Naive thymus-derived CD4-positive, alpha-beta T cell (primary cell): ENCODE results near the gene DENND1A. TPM values are rescaled to one million over a fixed set of nuclear protein-coding genes. Genes with fewer than 3 reads are reported as not detected.

Source experiments
- ATAC-seq: fragments of 150-1000 bp; cut with Tn5 transposase; 2 replicates; pipeline ENCODE4 v1.10.0; 2021; ENCODE audit warnings: mild to moderate bottlenecking, moderate library complexity
- CTCF ChIA-PET: fragments of 350-600 bp; sonication (Branson Sonifier 250); formaldehyde crosslinking; loops from one replicate; lab custom pipeline; 2021; ENCODE audit warnings: antibody characterized with exemption; lab: Charles Lee
- POLR2A ChIA-PET: fragments of 350-600 bp; sonication (Branson Sonifier 250); formaldehyde crosslinking; loops from one replicate; lab custom pipeline; 2021; ENCODE audit warnings: antibody characterized with exemption, inconsistent platforms; lab: Charles Lee
- DNase-seq, 9 donors: peaks; one replicate each; pipeline versions ENCODE4 v3.0.0 to v3.0.0-alpha.2; 2020 to 2022; ENCODE audit warnings: mixed read lengths in 1 of 9
- H3K27ac ChIP-seq: one replicate; pipeline ENCODE4 v1.7.0; 2013; ENCODE audit warnings: mild to moderate bottlenecking, low read depth, low read length, moderate library complexity
- H3K27me3 ChIP-seq, 2 donors: one replicate each; pipeline ENCODE4 v1.7.0; 2013; ENCODE audit warnings: low read length in 2 of 2, mild to moderate bottlenecking in 2 of 2, moderate library complexity in 2 of 2; ENCODE audit not compliant: control insufficient read depth in 2 of 2, insufficient read depth in 2 of 2
- H3K36me3 ChIP-seq, 3 experiments: 1 replicate in 2 of 3; 2 replicates in 1 of 3; pipeline ENCODE4 v1.7.0; 2013; ENCODE audit warnings: low read length in 3 of 3, mild to moderate bottlenecking in 3 of 3, moderate library complexity in 1 of 3; ENCODE audit not compliant: insufficient read depth in 3 of 3, control insufficient read depth in 2 of 3
- H3K4me1 ChIP-seq, 2 donors: one replicate each; pipeline ENCODE4 v1.7.0; 2013; ENCODE audit warnings: low read length in 2 of 2, mild to moderate bottlenecking in 2 of 2, moderate library complexity in 1 of 2; ENCODE audit not compliant: control insufficient read depth in 2 of 2, insufficient read depth in 2 of 2
- H3K4me3 ChIP-seq: 2 replicates; pipeline ENCODE4 v1.7.0; 2013; ENCODE audit warnings: mild to moderate bottlenecking, low read length
- H3K9me3 ChIP-seq, 3 experiments: 1 replicate in 2 of 3; 2 replicates in 1 of 3; pipeline ENCODE4 v1.7.0; 2013; ENCODE audit warnings: low read length in 3 of 3; ENCODE audit not compliant: control insufficient read depth in 2 of 3
- H3K27ac Mint-ChIP-seq, 9 donors: one replicate each; pipeline ENCODE4 v1.8.0; 2020 to 2022; ENCODE audit warnings: mixed read lengths in 9 of 9, mild to moderate bottlenecking in 8 of 9, moderate library complexity in 5 of 9, inconsistent platforms in 2 of 9
- H3K27me3 Mint-ChIP-seq, 5 donors: one replicate each; pipeline ENCODE4 v1.8.0; 2021 to 2022; ENCODE audit warnings: mixed read lengths in 5 of 5, mild to moderate bottlenecking in 1 of 5
- H3K36me3 Mint-ChIP-seq, 5 donors: one replicate each; pipeline ENCODE4 v1.8.0; 2020 to 2022; ENCODE audit warnings: mixed read lengths in 5 of 5, mild to moderate bottlenecking in 3 of 5, inconsistent platforms in 1 of 5
- H3K4me1 Mint-ChIP-seq, 7 donors: one replicate each; pipeline ENCODE4 v1.8.0; 2020 to 2022; ENCODE audit warnings: mixed read lengths in 7 of 7, mild to moderate bottlenecking in 3 of 7, inconsistent platforms in 1 of 7
- H3K4me3 Mint-ChIP-seq, 10 donors: one replicate each; pipeline ENCODE4 v1.8.0; 2020 to 2022; ENCODE audit warnings: mild to moderate bottlenecking in 10 of 10, mixed read lengths in 10 of 10, moderate library complexity in 6 of 10, inconsistent platforms in 2 of 10
- H3K9me3 Mint-ChIP-seq, 11 donors: one replicate each; pipeline ENCODE4 v1.8.0; 2020 to 2022; ENCODE audit warnings: mixed read lengths in 11 of 11, mild to moderate bottlenecking in 4 of 11, inconsistent platforms in 1 of 11, moderate library complexity in 1 of 11
- intact Hi-C, 2 donors: fragments of 100-400 bp; cut with micrococcal nuclease; formaldehyde crosslinking; loops; one replicate each; pipeline ENCODE4 v1.15.1; 2023
- polyA plus RNA-seq, 2 donors: library from polyadenylated mRNA; unstranded; fragments of 300-500 nt; fragmentation: Illumina TruSeq; gene quantifications; one replicate each; pipeline ENCODE4 v1.2.3, GENCODE V29; 2021
- total RNA-seq, 6 experiments: library from RNA in 5 of 6; stranded (reverse) in 5 of 6; gene quantifications; 1 replicate in 5 of 6; 2 replicates in 1 of 6; pipeline ENCODE4 v1.2.3 and lab custom pipeline; 2021 to 2026

DENND1A gene
- total and polyA plus RNA-seq, 7 experiments from 2014 or later, result 4.6 to 41.1 (median 16.5) TPM

DNA sequence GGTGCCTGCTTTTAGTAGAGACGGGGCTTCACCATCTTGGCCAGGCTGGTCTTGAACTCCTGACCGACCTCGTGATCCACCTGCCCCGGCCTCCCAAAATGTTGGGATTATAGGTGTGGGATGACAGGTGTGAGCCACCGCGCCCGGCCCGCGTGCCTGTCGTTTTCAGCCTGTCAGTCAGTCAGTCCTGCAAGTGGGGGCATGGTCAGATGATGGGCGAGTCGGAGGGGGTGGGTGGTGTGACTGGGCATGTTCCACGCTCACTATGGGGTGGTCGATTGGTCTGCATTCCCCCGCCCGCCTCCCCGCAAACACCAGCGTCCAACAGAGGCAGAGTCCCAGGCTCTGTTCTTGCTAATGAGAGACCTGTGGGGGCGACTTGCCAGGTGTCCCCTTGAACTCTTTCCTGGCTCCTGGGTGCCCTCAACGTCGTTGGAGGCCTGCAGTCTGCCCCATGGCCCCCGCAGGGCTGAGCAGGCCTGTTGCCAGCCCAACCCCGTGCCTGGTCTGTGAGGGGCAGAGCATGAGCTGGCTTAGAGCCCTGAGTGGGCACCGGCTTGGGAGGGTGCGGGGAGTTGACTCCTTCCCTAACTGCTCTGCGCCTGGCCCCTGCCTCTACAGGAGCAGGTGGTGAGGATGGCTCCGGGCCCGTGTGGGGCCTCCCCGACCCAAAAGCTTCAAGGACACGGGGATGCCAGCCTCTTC, 550.8 kb downstream of the DENND1A start:
- H3K4me1 Mint-ChIP-seq, result peaks cover 0 to 12% (median 6%) of the 10 kb centered on the region in 7 donors
- no peaks in the 10 kb centered on the region for H3K36me3 Mint-ChIP-seq
- intact Hi-C loops, result no loop called here
- no peak for ATAC-seq
- Histone ChIP-seq H3K4me3 (no peak overlapping the region), H3K9me3 (no peaks in the 10 kb centered on the region), H3K36me3 (peaks cover 0 to 4% (median 0%) of the 10 kb centered on the region in 3 experiments), H3K27me3 (no peaks in the 10 kb centered on the region), H3K4me1 (no peaks in the 10 kb centered on the region), H3K27ac (no peak overlapping the region)
- no peak overlapping the region for H3K4me3 Mint-ChIP-seq
- H3K27me3 Mint-ChIP-seq, result peaks cover 8 to 15% (median 12%) of the 10 kb centered on the region in 5 donors
- no peak overlapping the region for H3K27ac Mint-ChIP-seq
- H3K9me3 Mint-ChIP-seq, result no peaks in the 10 kb centered on the region
- no peak for DNase-seq
- CTCF ChIA-PET, result no interaction called here
- POLR2A ChIA-PET, result no interaction called here

DNA sequence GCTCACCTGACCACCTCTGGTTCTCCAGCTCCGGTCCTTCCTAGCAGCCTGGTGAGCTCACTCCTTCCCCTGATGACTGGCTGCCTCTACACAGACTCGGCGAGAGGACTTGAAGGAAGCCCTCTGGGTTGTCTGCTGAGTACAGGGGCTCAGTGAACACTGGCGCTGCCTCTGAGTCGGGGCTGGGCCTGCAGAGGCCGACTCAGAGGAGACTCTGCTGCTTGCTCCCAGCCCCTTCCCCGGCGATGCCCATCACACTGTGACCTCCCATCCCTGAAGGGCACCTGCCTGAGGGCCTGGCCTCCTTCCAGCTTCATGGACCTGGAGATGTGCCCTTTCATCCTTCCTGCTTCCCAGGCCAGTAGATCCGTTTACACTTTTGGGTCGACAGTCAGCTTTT, 551.9 kb downstream of the DENND1A start:
- Histone ChIP-seq H3K27ac (no peak overlapping the region), H3K4me1 (no peaks in the 10 kb centered on the region), H3K36me3 (peaks cover 0 to 4% (median 0%) of the 10 kb centered on the region in 3 experiments), H3K9me3 (no peaks in the 10 kb centered on the region), H3K27me3 (no peaks in the 10 kb centered on the region), H3K4me3 (no peak overlapping the region)
- POLR2A ChIA-PET, result no interaction called here
- Mint-ChIP-seq H3K9me3 (no peaks in the 10 kb centered on the region), H3K27ac (no peak overlapping the region), H3K4me1 (peaks cover 0 to 12% (median 6%) of the 10 kb centered on the region in 7 donors), H3K36me3 (no peaks in the 10 kb centered on the region), H3K27me3 (peaks cover 9 to 17% (median 14%) of the 10 kb centered on the region in 5 donors), H3K4me3 (no peak overlapping the region)
- no peak for DNase-seq
- intact Hi-C loops, result no loop called here
- CTCF ChIA-PET, result no interaction called here
- ATAC-seq, result peak; percentile 6

DNA sequence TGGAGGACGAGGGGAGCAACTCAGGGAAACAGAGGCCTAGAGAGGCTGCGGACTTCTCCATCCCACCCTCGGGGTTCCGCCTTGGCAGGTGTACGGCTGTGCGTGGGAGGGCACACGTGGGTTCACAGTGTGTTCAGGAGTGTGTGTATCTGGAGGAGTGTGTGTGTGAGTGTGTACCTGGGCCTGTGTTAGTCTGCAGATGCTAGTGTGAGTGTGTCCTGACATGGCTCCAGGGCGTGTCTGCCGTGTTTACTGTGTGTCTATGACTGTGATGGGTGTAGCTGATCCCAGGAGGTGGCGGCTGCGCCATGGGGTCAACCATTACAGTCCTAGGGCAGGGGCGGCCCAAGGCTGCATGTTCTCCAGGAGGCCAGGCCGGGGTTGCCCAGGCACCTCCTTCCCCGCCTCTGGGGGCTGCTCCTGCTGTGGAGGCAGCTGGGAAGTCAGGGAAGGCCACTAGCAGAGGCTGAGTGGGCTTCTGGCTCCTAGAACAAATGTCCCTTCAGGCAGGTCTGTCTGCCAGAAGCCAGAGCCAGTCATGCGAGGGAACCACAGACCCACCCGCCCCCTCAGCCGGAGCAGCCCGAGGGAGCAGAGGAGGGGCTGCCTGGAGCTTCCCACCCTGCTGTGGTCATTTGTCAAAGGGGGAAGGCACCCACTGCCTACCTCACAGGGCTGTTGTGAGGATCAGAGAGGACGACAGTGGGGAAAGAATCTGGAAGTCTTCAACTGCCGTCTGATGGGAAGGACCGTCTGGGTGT, 552.5 kb downstream of the DENND1A start:
- H3K4me3 ChIP-seq, result no peak overlapping the region
- no peaks in the 10 kb centered on the region for H3K27me3 ChIP-seq
- H3K4me1 Mint-ChIP-seq, result peaks cover 0 to 14% (median 8%) of the 10 kb centered on the region in 7 donors
- H3K27ac Mint-ChIP-seq, result no peak overlapping the region
- ATAC-seq, result peak; percentile 4
- POLR2A ChIA-PET, result no interaction called here
- DNase-seq, result no peak
- no peaks in the 10 kb centered on the region for H3K4me1 ChIP-seq
- no peak overlapping the region for H3K27ac ChIP-seq
- H3K36me3 Mint-ChIP-seq, result peaks cover 0 to under 1% (median 0%) of the 10 kb centered on the region in 5 donors
- H3K9me3 Mint-ChIP-seq, result no peaks in the 10 kb centered on the region
- H3K9me3 ChIP-seq, result no peaks in the 10 kb centered on the region
- intact Hi-C loops, result no loop called here
- peaks cover 0 to 2% (median 0%) of the 10 kb centered on the region in 3 experiments for H3K36me3 ChIP-seq
- peaks cover 14 to 22% (median 19%) of the 10 kb centered on the region in 5 donors for H3K27me3 Mint-ChIP-seq
- CTCF ChIA-PET, result no interaction called here
- H3K4me3 Mint-ChIP-seq, result no peak overlapping the region

DNA sequence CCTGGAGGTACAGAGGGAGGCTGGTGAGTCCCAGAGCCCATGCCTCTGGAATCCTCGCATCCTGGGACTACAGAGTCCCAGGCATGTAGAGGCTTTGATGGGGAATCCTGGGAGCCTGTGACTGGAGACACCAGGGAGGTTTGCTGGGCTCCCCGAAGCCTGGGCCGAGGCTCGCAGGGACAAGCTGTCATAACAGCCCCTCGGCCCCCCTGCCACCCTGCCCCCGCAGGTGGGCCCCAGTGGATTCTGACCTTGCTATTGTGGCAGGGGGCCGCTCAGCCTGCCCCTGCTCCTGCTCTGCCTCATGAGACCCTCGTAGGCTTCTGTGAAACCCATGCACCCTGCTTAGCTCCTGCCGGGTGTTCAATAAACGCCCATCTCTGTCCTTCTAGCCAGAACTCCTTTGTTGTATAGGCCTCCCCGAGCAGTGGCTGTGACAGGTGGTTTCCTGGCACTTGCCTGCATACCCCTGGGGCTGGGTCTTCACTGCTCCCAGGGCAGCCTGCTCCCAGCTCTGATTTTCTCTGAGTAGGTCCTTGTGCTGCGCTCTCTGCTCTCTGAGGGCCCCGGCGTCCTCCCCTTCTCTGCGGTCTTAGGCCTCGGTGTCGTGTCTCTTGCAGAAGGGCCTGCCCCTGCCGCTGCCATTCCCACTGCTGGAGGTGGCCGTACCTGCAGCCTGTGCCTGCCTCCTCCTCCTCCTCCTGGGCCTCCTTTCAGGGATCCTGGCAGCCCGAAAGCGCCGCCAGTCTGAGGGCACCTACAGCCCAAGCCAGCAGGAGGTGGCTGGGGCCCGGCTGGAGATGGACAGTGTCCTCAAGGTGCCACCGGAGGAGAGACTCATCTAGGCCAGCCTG, 553.5 kb downstream of the DENND1A start:
- peak overlapping the region in 1 of 10 donors; percentile 19 for H3K4me3 Mint-ChIP-seq
- H3K27ac Mint-ChIP-seq, result no peak overlapping the region
- peaks cover 23 to 32% (median 29%) of the 10 kb centered on the region in 5 donors for H3K27me3 Mint-ChIP-seq
- peaks cover 0 to 15% (median 9%) of the 10 kb centered on the region in 7 donors for H3K4me1 Mint-ChIP-seq
- DNase-seq, result no peak
- Histone ChIP-seq H3K27me3 (no peaks in the 10 kb centered on the region), H3K4me1 (no peaks in the 10 kb centered on the region), H3K27ac (no peak overlapping the region), H3K9me3 (no peaks in the 10 kb centered on the region), H3K4me3 (no peak overlapping the region), H3K36me3 (no peaks in the 10 kb centered on the region)
- POLR2A ChIA-PET, result no interaction called here
- intact Hi-C loops, result no loop called here
- no peak for ATAC-seq
- peaks cover 0 to 2% (median 0%) of the 10 kb centered on the region in 11 donors for H3K9me3 Mint-ChIP-seq
- CTCF ChIA-PET, result no interaction called here
- peaks cover 0 to 2% (median 0%) of the 10 kb centered on the region in 5 donors for H3K36me3 Mint-ChIP-seq

DNA sequence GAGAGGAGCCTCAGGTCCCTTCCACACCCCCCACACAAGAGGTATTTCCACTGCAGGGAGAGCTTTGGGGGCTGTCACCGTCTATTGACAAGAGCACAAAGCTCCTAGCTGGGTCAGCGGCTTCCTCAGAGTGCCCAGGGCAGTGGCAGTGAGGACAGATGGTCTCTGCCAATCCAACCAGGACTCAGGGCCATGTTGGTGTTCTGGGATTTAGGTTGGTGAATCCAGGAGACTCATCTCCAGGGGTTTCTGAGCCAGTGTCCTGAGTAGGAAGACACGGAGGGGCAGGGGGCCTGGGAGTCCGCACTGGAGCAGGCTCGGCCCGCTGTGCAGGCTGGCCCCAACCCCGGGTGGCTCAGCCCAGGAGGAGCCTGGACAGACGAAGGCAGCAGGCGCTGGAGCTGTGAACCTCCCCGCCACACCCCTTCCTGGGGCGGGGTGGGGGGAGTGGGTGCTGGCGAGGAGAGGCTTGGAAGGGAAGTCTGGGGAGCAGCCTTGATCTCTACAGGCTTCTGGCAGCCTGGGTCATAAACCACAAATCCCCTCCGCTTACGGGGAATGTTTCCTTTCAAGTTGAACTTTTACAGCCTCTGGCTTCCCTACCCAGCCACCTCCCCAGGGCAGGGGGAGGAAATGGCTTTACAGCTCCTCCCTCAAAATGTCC, 554.3 kb downstream of the DENND1A start:
- H3K27me3 Mint-ChIP-seq, result peaks cover 28 to 36% (median 31%) of the 10 kb centered on the region in 5 donors
- CTCF ChIA-PET, result no interaction called here
- DNase-seq, result no peak

DNA sequence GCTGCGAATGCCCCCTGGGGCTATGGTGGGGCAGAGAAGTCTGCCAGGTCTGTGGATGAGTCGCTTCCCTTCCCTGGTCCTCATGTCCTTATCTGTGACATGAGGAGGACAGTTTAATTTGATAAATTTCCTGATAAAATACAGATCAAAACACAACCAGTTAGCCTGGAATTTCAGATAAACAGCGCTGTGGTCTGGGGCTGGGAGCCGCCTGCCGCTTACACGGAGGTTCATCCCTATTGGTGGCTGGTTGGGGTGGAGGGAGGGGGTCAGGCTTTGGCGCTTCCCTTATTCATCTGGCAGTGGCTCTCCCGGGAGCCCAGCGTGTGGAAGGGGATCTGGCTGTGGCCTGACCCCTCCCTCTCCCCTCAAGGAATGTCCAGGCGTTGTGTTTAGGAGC, 556.0 kb downstream of the DENND1A start:
- H3K27me3 Mint-ChIP-seq, result peaks cover 37 to 44% (median 39%) of the 10 kb centered on the region in 5 donors

More for the DNA sequence above, 554.3 kb downstream of the DENND1A start:
- Mint-ChIP-seq H3K36me3 (peaks cover 0 to 2% (median 0%) of the 10 kb centered on the region in 5 donors), H3K4me3 (no peak overlapping the region), H3K9me3 (peaks cover 0 to 2% (median 0%) of the 10 kb centered on the region in 11 donors), H3K27ac (no peak overlapping the region), H3K4me1 (peaks cover 0 to 15% (median 9%) of the 10 kb centered on the region in 7 donors)
- Histone ChIP-seq H3K4me3 (no peak overlapping the region), H3K9me3 (no peaks in the 10 kb centered on the region), H3K27me3 (no peaks in the 10 kb centered on the region), H3K27ac (no peak overlapping the region), H3K4me1 (no peaks in the 10 kb centered on the region), H3K36me3 (no peaks in the 10 kb centered on the region)
- POLR2A ChIA-PET, result no interaction called here
- ATAC-seq, result peak; percentile 28
- intact Hi-C loops, result no loop called here

More for the DNA sequence above, 556.0 kb downstream of the DENND1A start:
- Mint-ChIP-seq H3K4me1 (peaks cover 0 to 15% (median 9%) of the 10 kb centered on the region in 7 donors), H3K9me3 (peaks cover 0 to 2% (median 0%) of the 10 kb centered on the region in 11 donors), H3K4me3 (no peak overlapping the region), H3K36me3 (peaks cover 0 to 2% (median 0%) of the 10 kb centered on the region in 5 donors), H3K27ac (no peak overlapping the region)
- Histone ChIP-seq H3K36me3 (no peaks in the 10 kb centered on the region), H3K27ac (no peak overlapping the region), H3K27me3 (no peaks in the 10 kb centered on the region), H3K9me3 (no peaks in the 10 kb centered on the region), H3K4me3 (no peak overlapping the region), H3K4me1 (no peaks in the 10 kb centered on the region)
- DNase-seq (no peak), ATAC-seq (no peak)
- CTCF ChIA-PET, result no interaction called here
- POLR2A ChIA-PET, result no interaction called here
- intact Hi-C loops, result no loop called here
